ENCODE data around the gene COL18A1. TPM values are rescaled to one million over a fixed set of nuclear protein-coding genes. Genes with fewer than 3 reads are reported as not detected.

The COL18A1 gene
- total and polyA plus RNA-seq, 2 of the 8 experiments (the other 6 are each of a cell fraction or from before 2014, with no cell fraction given) = 145 to 201 TPM

DNA sequence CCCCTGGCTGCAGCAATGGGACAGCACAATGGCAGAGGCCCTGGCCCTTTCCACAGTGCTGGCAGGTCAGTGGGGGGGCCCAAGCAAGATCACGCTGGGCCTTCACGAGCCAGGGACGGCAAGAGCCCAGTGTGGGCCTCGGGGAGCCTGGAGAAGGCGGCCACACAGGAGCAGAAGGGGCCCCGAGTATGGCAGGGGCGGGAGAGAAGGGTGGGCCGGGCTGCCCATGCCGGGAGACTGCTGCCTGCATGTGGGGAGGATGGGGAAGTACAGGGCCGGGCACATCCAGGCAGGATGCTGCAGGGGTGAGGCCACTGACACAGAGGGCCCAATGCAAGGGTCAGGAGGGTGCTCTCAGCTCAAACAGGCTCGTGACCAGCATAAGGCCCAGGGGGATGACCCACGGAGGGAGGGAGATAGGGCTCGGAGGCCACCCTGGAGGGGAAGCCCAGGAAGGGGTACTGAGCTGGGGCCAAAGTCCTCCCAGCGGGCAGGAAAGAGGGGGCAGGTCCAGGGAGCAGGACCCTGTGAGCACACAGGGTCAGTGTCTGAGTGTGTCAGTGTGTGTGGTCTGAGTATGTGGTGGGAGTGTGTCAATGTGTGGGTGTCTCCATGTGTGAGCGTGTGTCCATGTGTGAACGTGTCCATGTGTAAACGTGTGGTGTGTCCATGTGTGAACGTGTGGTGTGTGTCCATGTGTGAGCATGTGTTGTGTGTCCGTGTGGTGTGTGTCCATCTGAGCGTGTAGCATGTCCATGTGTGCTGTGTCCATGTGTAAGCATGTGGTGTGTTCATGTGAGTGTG lies 124.2 kb downstream of the COL18A1 start:
- TF ChIP-seq MAX (IDR thresholded peaks at IDR 0.05) = no peak
- TF ChIP-seq, protein P1, sequence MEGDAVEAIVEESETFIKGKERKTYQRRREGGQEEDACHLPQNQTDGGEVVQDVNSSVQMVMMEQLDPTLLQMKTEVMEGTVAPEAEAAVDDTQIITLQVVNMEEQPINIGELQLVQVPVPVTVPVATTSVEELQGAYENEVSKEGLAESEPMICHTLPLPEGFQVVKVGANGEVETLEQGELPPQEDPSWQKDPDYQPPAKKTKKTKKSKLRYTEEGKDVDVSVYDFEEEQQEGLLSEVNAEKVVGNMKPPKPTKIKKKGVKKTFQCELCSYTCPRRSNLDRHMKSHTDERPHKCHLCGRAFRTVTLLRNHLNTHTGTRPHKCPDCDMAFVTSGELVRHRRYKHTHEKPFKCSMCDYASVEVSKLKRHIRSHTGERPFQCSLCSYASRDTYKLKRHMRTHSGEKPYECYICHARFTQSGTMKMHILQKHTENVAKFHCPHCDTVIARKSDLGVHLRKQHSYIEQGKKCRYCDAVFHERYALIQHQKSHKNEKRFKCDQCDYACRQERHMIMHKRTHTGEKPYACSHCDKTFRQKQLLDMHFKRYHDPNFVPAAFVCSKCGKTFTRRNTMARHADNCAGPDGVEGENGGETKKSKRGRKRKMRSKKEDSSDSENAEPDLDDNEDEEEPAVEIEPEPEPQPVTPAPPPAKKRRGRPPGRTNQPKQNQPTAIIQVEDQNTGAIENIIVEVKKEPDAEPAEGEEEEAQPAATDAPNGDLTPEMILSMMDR (IDR thresholded peaks at IDR 0.05; ENCODE audit: control extremely low read depth in 1 of 3, insufficient read depth in 1 of 3, low read depth in 1 of 3, low read length in 3 of 3) = 0 out of 4 replicates have a peak, but pooled peaks of 1 of the 3 experiments have one; percentile 9
- no peak for TF ChIP-seq SP4 (IDR thresholded peaks at IDR 0.05; ENCODE audit: low read length)
- no peak for FAIRE-seq

More for the DNA sequence above, 124.2 kb downstream of the COL18A1 start:
- peak in 1 of 2 experiments; percentile 48 for DNase-seq (ENCODE audit: low read depth in 1 of 2, low spot score in 2 of 2)
- peaks cover 10% of the 10 kb centered on the region for H3K23me2 ChIP-seq (ENCODE audit: low read depth, low read length)
- no peak overlapping the region for H3K23ac ChIP-seq (ENCODE audit: insufficient read length)
- no peak overlapping the region for H2AFZ ChIP-seq (ENCODE audit: low read length)
- H2AK5ac ChIP-seq (ENCODE audit: low read depth, low read length) = peak overlapping the region; percentile 91; the same call in 1 of the 2 replicates
- no peak overlapping the region for H3K9ac ChIP-seq (replicated peaks in 1 of 4; ENCODE audit: extremely low read depth in 1 of 4, low read depth in 3 of 4, low read length in 3 of 4)
- ChIA-PET CTCF (ENCODE audit: partially characterized antibody) (interaction anchor here (0.6 kb wide), 1 partner anchor 526 kb away, joined by 3 read pairs; no protein-coding TSS in a partner anchor), POLR2A (ENCODE audit: partially characterized antibody) (interaction anchor here (0.9 kb wide), 2 partner anchors 20 to 23 kb away, joined by 3 read pairs; no protein-coding TSS in a partner anchor)
- no peak overlapping the region for H3K27ac ChIP-seq (ENCODE audit: low read depth, low read length)
- H3K27me3 ChIP-seq (replicated peaks in 1 of 4; ENCODE audit: control insufficient read depth in 3 of 4, extremely low read depth in 1 of 4, insufficient read depth in 3 of 4, low read length in 3 of 4) = no peaks in the 10 kb centered on the region; a peak in 1 of 7 replicates
- H2BK20ac ChIP-seq (ENCODE audit: low read length) = no peak overlapping the region
- H4K91ac ChIP-seq (replicated peaks; ENCODE audit: insufficient read length, low read length) = peak overlapping the region; percentile 93
- no peak overlapping the region for H2BK120ac ChIP-seq (replicated peaks; ENCODE audit: low read depth, low read length)
- 88% methylated on average over 14 of the region's 20 CpGs; no CpG with 5 or more reads in 1 of the 2 experiments for WGBS, 2 experiments (ENCODE audit: extremely low coverage in 1 of 2, insufficient coverage in 1 of 2, insufficient read length in 1 of 2, insufficient replicate concordance in 2 of 2, low coverage in 1 of 2, low lambda C conversion rate in 2 of 2, missing lambda C conversion rate in 1 of 2)
- H3K18ac ChIP-seq (ENCODE audit: extremely low read depth, low read length) = no peak overlapping the region; the same call in 1 of the 2 replicates
- no peak overlapping the region for H4K8ac ChIP-seq (ENCODE audit: extremely low read depth, insufficient read depth, low read length)
- no peaks in the 10 kb centered on the region; a peak in 1 of 7 replicates for H3K4me1 ChIP-seq (replicated peaks in 1 of 4; ENCODE audit: control insufficient read depth in 3 of 4, insufficient read depth in 4 of 4, low read length in 3 of 4)
- peak overlapping the region; percentile 70; the same call in 1 of the 2 replicates for H2BK12ac ChIP-seq (ENCODE audit: low read depth, low read length)
- H4K5ac ChIP-seq (ENCODE audit: insufficient read length, low read depth, low read length) = no peak overlapping the region
- H3K9me3 ChIP-seq (ENCODE audit: insufficient read depth in 2 of 2, low read depth in 1 of 2, low read length in 1 of 2) = no peaks in the 10 kb centered on the region; a peak in 1 of 4 replicates
- H3K4me2 ChIP-seq (ENCODE audit: insufficient read depth in 1 of 2, low read depth in 2 of 2, low read length in 2 of 2) = no peak overlapping the region
- H2BK5ac ChIP-seq (ENCODE audit: low read depth, low read length) = peak overlapping the region; percentile 12; the same call in 1 of the 2 replicates
- H3K14ac ChIP-seq (ENCODE audit: insufficient read length) = no peak overlapping the region
- H2BK15ac ChIP-seq (ENCODE audit: low read length) = no peak overlapping the region
- H3K36me3 ChIP-seq (ENCODE audit: control insufficient read depth in 2 of 4, insufficient read depth in 4 of 4, low read length in 3 of 4) = peaks cover 9 to 23% (median 18%) of the 10 kb centered on the region in 4 experiments; a peak in 6 of 8 replicates
- H3K4ac ChIP-seq (replicated peaks; ENCODE audit: insufficient read length, low read depth, low read length) = no peak overlapping the region
- H3K79me1 ChIP-seq (ENCODE audit: low read depth, low read length) = peaks cover 3% of the 10 kb centered on the region
- peaks cover 7 to 23% of the 10 kb centered on the region in 2 experiments for H4K20me1 ChIP-seq (replicated peaks in 1 of 2; ENCODE audit: control insufficient read depth in 1 of 2, insufficient read depth in 2 of 2, low read length in 2 of 2)
- no peaks in the 10 kb centered on the region for H3K79me2 ChIP-seq (ENCODE audit: control insufficient read depth in 1 of 2, insufficient read depth in 2 of 2, low read length in 2 of 2)
- H3K4me3 ChIP-seq (ENCODE audit: extremely low read depth in 1 of 4, insufficient read depth in 2 of 4, low read depth in 3 of 4, low read length in 4 of 4) = no peak overlapping the region
- no peak overlapping the region for H3K56ac ChIP-seq (replicated peaks; ENCODE audit: insufficient read length, low read depth, low read length)

All from H1 (cell line).